ENCODE measurements around the gene SPINK2. TPM values are rescaled to one million over a fixed set of nuclear protein-coding genes. Genes with fewer than 3 reads are reported as not detected.

SPINK2 gene
- polyA plus RNA-seq, 4 donors, result 0.51 to 7.0 (median 0.52) TPM; not detected in 1

- no peaks in the 10 kb centered on the region for H3K36me3 ChIP-seq (ENCODE audit: control insufficient read depth in 3 of 3, insufficient read depth in 2 of 3, low read depth in 1 of 3, low read length in 3 of 3)
- 43 to 74% (median 66%) methylated on average over 7 of the region's 7 CpGs for WGBS, 3 donors
- no peaks in the 10 kb centered on the region for H3K27me3 ChIP-seq (ENCODE audit: control insufficient read depth in 3 of 3, insufficient read depth in 3 of 3, low read length in 3 of 3)
- peaks cover 2 to 16% (median 3%) of the 10 kb centered on the region in 3 donors for H3K4me1 ChIP-seq (ENCODE audit: control insufficient read depth in 3 of 3, insufficient read depth in 2 of 3, low read depth in 1 of 3, low read length in 2 of 3)
- H3K9me3 ChIP-seq (ENCODE audit: control insufficient read depth in 2 of 2, insufficient read depth in 1 of 2, low read depth in 1 of 2, low read length in 1 of 2), result peaks cover 0 to 7% of the 10 kb centered on the region in 2 donors
- peak overlapping the region in 2 of 3 donors; percentile 60 to 81 for H3K27ac ChIP-seq (ENCODE audit: low read depth in 1 of 3, low read length in 2 of 3)
- no peak for FAIRE-seq
- no peak overlapping the region for H3K4me3 ChIP-seq (ENCODE audit: low read depth in 1 of 3, low read length in 3 of 3)
- DNase-seq, result no peak
Observed at GRCh38 chr4:56788081-56788480, 33.4 kb downstream of the SPINK2 start.

GRCh38 chr4:56787380-56787779 is 34.1 kb downstream of the SPINK2 start:
- no peak for FAIRE-seq
- Histone ChIP-seq H3K27ac (ENCODE audit: low read depth in 1 of 3, low read length in 2 of 3) (peak overlapping the region; percentile 24 to 81 (median 60)), H3K27me3 (ENCODE audit: control insufficient read depth in 3 of 3, insufficient read depth in 3 of 3, low read length in 3 of 3) (no peaks in the 10 kb centered on the region), H3K4me1 (ENCODE audit: control insufficient read depth in 3 of 3, insufficient read depth in 2 of 3, low read depth in 1 of 3, low read length in 2 of 3) (peaks cover 2 to 16% (median 3%) of the 10 kb centered on the region in 3 donors), H3K4me3 (ENCODE audit: low read depth in 1 of 3, low read length in 3 of 3) (no peak overlapping the region), H3K36me3 (ENCODE audit: control insufficient read depth in 3 of 3, insufficient read depth in 2 of 3, low read depth in 1 of 3, low read length in 3 of 3) (no peaks in the 10 kb centered on the region), H3K9me3 (ENCODE audit: control insufficient read depth in 2 of 2, insufficient read depth in 1 of 2, low read depth in 1 of 2, low read length in 1 of 2) (peaks cover 0 to 7% of the 10 kb centered on the region in 2 donors)
- DNase-seq, result peak; percentile 67 to 78
- WGBS, 3 donors, result 13 to 38% (median 28%) methylated on average over 6 of the region's 6 CpGs

GRCh38 chr4:56786955-56787354 is 34.5 kb downstream of the SPINK2 start:
- peak overlapping the region in 2 of 3 donors; percentile 60 to 81 for H3K27ac ChIP-seq (ENCODE audit: low read depth in 1 of 3, low read length in 2 of 3)
- FAIRE-seq (no peak), DNase-seq (peak in 1 of 2 donors; percentile 40)
- H3K9me3 ChIP-seq (ENCODE audit: control insufficient read depth in 2 of 2, insufficient read depth in 1 of 2, low read depth in 1 of 2, low read length in 1 of 2), result peaks cover 0 to 7% of the 10 kb centered on the region in 2 donors
- 11 to 35% (median 33%) methylated on average over 9 of the region's 9 CpGs for WGBS, 3 donors
- peaks cover 2 to 16% (median 3%) of the 10 kb centered on the region in 3 donors for H3K4me1 ChIP-seq (ENCODE audit: control insufficient read depth in 3 of 3, insufficient read depth in 2 of 3, low read depth in 1 of 3, low read length in 2 of 3)
- no peaks in the 10 kb centered on the region for H3K36me3 ChIP-seq (ENCODE audit: control insufficient read depth in 3 of 3, insufficient read depth in 2 of 3, low read depth in 1 of 3, low read length in 3 of 3)
- H3K27me3 ChIP-seq (ENCODE audit: control insufficient read depth in 3 of 3, insufficient read depth in 3 of 3, low read length in 3 of 3), result no peaks in the 10 kb centered on the region
- H3K4me3 ChIP-seq (ENCODE audit: low read depth in 1 of 3, low read length in 3 of 3), result no peak overlapping the region

- no peak overlapping the region for H3K4me3 ChIP-seq (ENCODE audit: low read depth in 1 of 3, low read length in 3 of 3)
- FAIRE-seq (no peak), DNase-seq (no peak)
- H3K4me1 ChIP-seq (ENCODE audit: control insufficient read depth in 3 of 3, insufficient read depth in 2 of 3, low read depth in 1 of 3, low read length in 2 of 3), result peaks cover 2 to 16% (median 3%) of the 10 kb centered on the region in 3 donors
- H3K27me3 ChIP-seq (ENCODE audit: control insufficient read depth in 3 of 3, insufficient read depth in 3 of 3, low read length in 3 of 3), result no peaks in the 10 kb centered on the region
- WGBS, 3 donors, result 60 to 73% (median 64%) methylated on average over 5 of the region's 5 CpGs
- H3K27ac ChIP-seq (ENCODE audit: low read depth in 1 of 3, low read length in 2 of 3), result no peak overlapping the region
- peaks cover 0 to 2% of the 10 kb centered on the region in 2 donors for H3K9me3 ChIP-seq (ENCODE audit: control insufficient read depth in 2 of 2, insufficient read depth in 1 of 2, low read depth in 1 of 2, low read length in 1 of 2)
- no peaks in the 10 kb centered on the region for H3K36me3 ChIP-seq (ENCODE audit: control insufficient read depth in 3 of 3, insufficient read depth in 2 of 3, low read depth in 1 of 3, low read length in 3 of 3)
Observed at GRCh38 chr4:56783986-56784385, 37.5 kb downstream of the SPINK2 start.

GRCh38 chr4:56782019-56782418 is 39.5 kb downstream of the SPINK2 start:
- FAIRE-seq, result no peak
- H3K9me3 ChIP-seq (ENCODE audit: control insufficient read depth in 2 of 2, insufficient read depth in 1 of 2, low read depth in 1 of 2, low read length in 1 of 2), result no peaks in the 10 kb centered on the region
- no peaks in the 10 kb centered on the region for H3K36me3 ChIP-seq (ENCODE audit: control insufficient read depth in 3 of 3, insufficient read depth in 2 of 3, low read depth in 1 of 3, low read length in 3 of 3)
- no peak overlapping the region for H3K4me3 ChIP-seq (ENCODE audit: low read depth in 1 of 3, low read length in 3 of 3)
- H3K27ac ChIP-seq (ENCODE audit: low read depth in 1 of 3, low read length in 2 of 3), result no peak overlapping the region
- no peaks in the 10 kb centered on the region for H3K27me3 ChIP-seq (ENCODE audit: control insufficient read depth in 3 of 3, insufficient read depth in 3 of 3, low read length in 3 of 3)
- H3K4me1 ChIP-seq (ENCODE audit: control insufficient read depth in 3 of 3, insufficient read depth in 2 of 3, low read depth in 1 of 3, low read length in 2 of 3), result peaks cover 0 to 5% (median 0%) of the 10 kb centered on the region in 3 donors
- DNase-seq, result no peak
- 74 to 86% (median 85%) methylated on average over 8 of the region's 8 CpGs for WGBS, 3 donors

GRCh38 chr4:56773346-56773745 is 48.2 kb downstream of the SPINK2 start:
- DNase-seq (no peak), FAIRE-seq (no peak)
- Histone ChIP-seq H3K4me1 (ENCODE audit: control insufficient read depth in 3 of 3, insufficient read depth in 2 of 3, low read depth in 1 of 3, low read length in 2 of 3) (peaks cover 0 to 3% (median 2%) of the 10 kb centered on the region in 3 donors), H3K9me3 (ENCODE audit: control insufficient read depth in 2 of 2, insufficient read depth in 1 of 2, low read depth in 1 of 2, low read length in 1 of 2) (no peaks in the 10 kb centered on the region), H3K4me3 (ENCODE audit: low read depth in 1 of 3, low read length in 3 of 3) (no peak overlapping the region), H3K27me3 (ENCODE audit: control insufficient read depth in 3 of 3, insufficient read depth in 3 of 3, low read length in 3 of 3) (no peaks in the 10 kb centered on the region), H3K27ac (ENCODE audit: low read depth in 1 of 3, low read length in 2 of 3) (no peak overlapping the region), H3K36me3 (ENCODE audit: control insufficient read depth in 3 of 3, insufficient read depth in 2 of 3, low read depth in 1 of 3, low read length in 3 of 3) (no peaks in the 10 kb centered on the region)
- 96 to 100% (median 100%) methylated on average over 1 of the region's 1 CpG for WGBS, 3 donors

- FAIRE-seq, result no peak
- no peak overlapping the region for H3K27ac ChIP-seq (ENCODE audit: low read depth in 1 of 3, low read length in 2 of 3)
- whole genome bisulfite sequencing, 3 donors, result 75 to 93% (median 83%) methylated on average over 2 of the region's 2 CpGs
- H3K9me3 ChIP-seq (ENCODE audit: control insufficient read depth in 2 of 2, insufficient read depth in 1 of 2, low read depth in 1 of 2, low read length in 1 of 2), result no peaks in the 10 kb centered on the region
- H3K27me3 ChIP-seq (ENCODE audit: control insufficient read depth in 3 of 3, insufficient read depth in 3 of 3, low read length in 3 of 3), result no peaks in the 10 kb centered on the region
- no peaks in the 10 kb centered on the region for H3K36me3 ChIP-seq (ENCODE audit: control insufficient read depth in 3 of 3, insufficient read depth in 2 of 3, low read depth in 1 of 3, low read length in 3 of 3)
- DNase-seq, result no peak
- peaks cover 2 to 10% (median 5%) of the 10 kb centered on the region in 3 donors for H3K4me1 ChIP-seq (ENCODE audit: control insufficient read depth in 3 of 3, insufficient read depth in 2 of 3, low read depth in 1 of 3, low read length in 2 of 3)
- no peak overlapping the region for H3K4me3 ChIP-seq (ENCODE audit: low read depth in 1 of 3, low read length in 3 of 3)
Observed at GRCh38 chr4:56772134-56772533, 49.4 kb downstream of the SPINK2 start.

- peak overlapping the region; percentile 20 to 36 (median 36) for H3K27ac ChIP-seq (ENCODE audit: low read depth in 1 of 3, low read length in 2 of 3)
- H3K36me3 ChIP-seq (ENCODE audit: control insufficient read depth in 3 of 3, insufficient read depth in 2 of 3, low read depth in 1 of 3, low read length in 3 of 3), result no peaks in the 10 kb centered on the region
- H3K27me3 ChIP-seq (ENCODE audit: control insufficient read depth in 3 of 3, insufficient read depth in 3 of 3, low read length in 3 of 3), result no peaks in the 10 kb centered on the region
- FAIRE-seq (no peak), DNase-seq (peak; percentile 91 to 95)
- peaks cover 2 to 10% (median 5%) of the 10 kb centered on the region in 3 donors for H3K4me1 ChIP-seq (ENCODE audit: control insufficient read depth in 3 of 3, insufficient read depth in 2 of 3, low read depth in 1 of 3, low read length in 2 of 3)
- H3K9me3 ChIP-seq (ENCODE audit: control insufficient read depth in 2 of 2, insufficient read depth in 1 of 2, low read depth in 1 of 2, low read length in 1 of 2), result no peaks in the 10 kb centered on the region
- WGBS, 3 donors, result 11 to 41% (median 35%) methylated on average over 4 of the region's 4 CpGs
- no peak overlapping the region for H3K4me3 ChIP-seq (ENCODE audit: low read depth in 1 of 3, low read length in 3 of 3)
Observed at GRCh38 chr4:56768763-56769162, 52.7 kb downstream of the SPINK2 start.

GRCh38 chr4:56768316-56768715 is 53.2 kb downstream of the SPINK2 start:
- no peak overlapping the region for H3K4me3 ChIP-seq (ENCODE audit: low read depth in 1 of 3, low read length in 3 of 3)
- no peaks in the 10 kb centered on the region for H3K27me3 ChIP-seq (ENCODE audit: control insufficient read depth in 3 of 3, insufficient read depth in 3 of 3, low read length in 3 of 3)
- no peaks in the 10 kb centered on the region for H3K36me3 ChIP-seq (ENCODE audit: control insufficient read depth in 3 of 3, insufficient read depth in 2 of 3, low read depth in 1 of 3, low read length in 3 of 3)
- H3K4me1 ChIP-seq (ENCODE audit: control insufficient read depth in 3 of 3, insufficient read depth in 2 of 3, low read depth in 1 of 3, low read length in 2 of 3), result peaks cover 2 to 10% (median 5%) of the 10 kb centered on the region in 3 donors
- no peaks in the 10 kb centered on the region for H3K9me3 ChIP-seq (ENCODE audit: control insufficient read depth in 2 of 2, insufficient read depth in 1 of 2, low read depth in 1 of 2, low read length in 1 of 2)
- WGBS, 3 donors, result 7 to 45% (median 24%) methylated on average over 3 of the region's 3 CpGs
- H3K27ac ChIP-seq (ENCODE audit: low read depth in 1 of 3, low read length in 2 of 3), result peak overlapping the region in 2 of 3 donors; percentile 36
- FAIRE-seq (no peak), DNase-seq (peak; percentile 57 to 71)

All from small intestine (tissue), 7 donors.